Measurements from ENCODE around the gene FOXJ3. TPM values are rescaled to one million over a fixed set of nuclear protein-coding genes. Genes with fewer than 3 reads are reported as not detected.

FOXJ3 gene
- total and polyA plus RNA-seq, 2 of the 8 experiments (the other 6 are each of a cell fraction or from before 2014, with no cell fraction given): 48.6 to 51.9 TPM

DNA sequence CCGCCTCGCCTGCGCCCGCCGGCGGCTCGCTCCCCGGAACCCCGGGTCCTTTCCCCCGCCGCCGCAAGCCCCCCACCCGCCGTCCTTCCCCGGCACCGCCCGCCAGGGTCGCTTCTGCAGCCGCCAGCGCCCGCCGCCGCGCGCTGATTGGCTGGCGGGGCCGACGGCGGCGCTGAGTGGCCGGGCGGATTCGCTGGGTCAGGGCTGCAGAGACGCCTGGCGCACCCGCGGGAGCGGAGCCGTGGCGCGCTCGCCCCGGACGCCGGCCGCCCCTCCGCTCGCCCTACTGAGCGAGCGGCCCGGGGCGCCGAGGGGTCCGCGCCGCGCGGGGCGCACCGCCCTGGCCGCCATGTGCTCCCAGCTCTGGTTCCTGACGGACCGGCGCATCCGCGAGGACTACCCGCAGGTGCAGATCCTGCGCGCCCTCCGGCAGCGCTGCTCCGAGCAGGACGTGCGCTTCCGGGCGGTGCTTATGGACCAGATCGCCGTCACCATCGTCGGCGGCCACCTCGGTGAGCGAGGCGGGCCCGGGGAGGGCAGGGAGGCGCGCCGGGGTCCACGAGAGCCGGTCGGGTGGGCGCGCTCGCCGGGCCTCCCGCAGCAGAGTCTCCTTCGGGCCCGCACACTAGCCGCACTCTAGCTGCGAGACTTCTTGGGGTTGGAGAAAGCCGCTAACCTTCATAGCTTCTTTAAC, 45.7 kb upstream of the FOXJ3 start, which contains the start of gene RIMKLA (continued):
- no peak for TF ChIP-seq CTBP2 (IDR thresholded peaks at IDR 0.05; ENCODE audit: borderline replicate concordance, insufficient read depth, insufficient read length, low read length)
- TF ChIP-seq SUZ12 (IDR thresholded peaks at IDR 0.05; ENCODE audit: low read length): peak; percentile 33; the same call in 1 of the 2 replicates
- no peak for TF ChIP-seq SIX5 (IDR thresholded peaks at IDR 0.05; ENCODE audit: low read depth, low read length)
- TF ChIP-seq EZH2 (IDR thresholded peaks at IDR 0.05; ENCODE audit: low read depth, low read length, severe bottlenecking): no peak
- TF ChIP-seq, protein P1, sequence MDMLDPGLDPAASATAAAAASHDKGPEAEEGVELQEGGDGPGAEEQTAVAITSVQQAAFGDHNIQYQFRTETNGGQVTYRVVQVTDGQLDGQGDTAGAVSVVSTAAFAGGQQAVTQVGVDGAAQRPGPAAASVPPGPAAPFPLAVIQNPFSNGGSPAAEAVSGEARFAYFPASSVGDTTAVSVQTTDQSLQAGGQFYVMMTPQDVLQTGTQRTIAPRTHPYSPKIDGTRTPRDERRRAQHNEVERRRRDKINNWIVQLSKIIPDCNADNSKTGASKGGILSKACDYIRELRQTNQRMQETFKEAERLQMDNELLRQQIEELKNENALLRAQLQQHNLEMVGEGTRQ (IDR thresholded peaks at IDR 0.05; ENCODE audit: low read length): no peak
- no peak for TF ChIP-seq BACH1 (IDR thresholded peaks at IDR 0.05; ENCODE audit: low read length)
- TF ChIP-seq CHD2 (IDR thresholded peaks at IDR 0.05; ENCODE audit: low read length): no peak
- TF ChIP-seq GABPA (IDR thresholded peaks at IDR 0.05; ENCODE audit: borderline replicate concordance, insufficient read depth, low read length): no peak
- TF ChIP-seq, protein P2, sequence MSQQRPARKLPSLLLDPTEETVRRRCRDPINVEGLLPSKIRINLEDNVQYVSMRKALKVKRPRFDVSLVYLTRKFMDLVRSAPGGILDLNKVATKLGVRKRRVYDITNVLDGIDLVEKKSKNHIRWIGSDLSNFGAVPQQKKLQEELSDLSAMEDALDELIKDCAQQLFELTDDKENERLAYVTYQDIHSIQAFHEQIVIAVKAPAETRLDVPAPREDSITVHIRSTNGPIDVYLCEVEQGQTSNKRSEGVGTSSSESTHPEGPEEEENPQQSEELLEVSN (IDR thresholded peaks at IDR 0.05): peak; percentile 63; the same call in 1 of the 2 replicates
- TF ChIP-seq SIN3A (conservative IDR thresholded peaks at IDR 0.05 in 1 of 2, IDR thresholded peaks at IDR 0.05 in 1 of 2; ENCODE audit: low read depth in 1 of 2, low read length in 2 of 2): no peak
- no peak for TF ChIP-seq POLR2AphosphoS5 (IDR thresholded peaks at IDR 0.05; ENCODE audit: low read depth, low read length)
- TF ChIP-seq, protein P3, sequence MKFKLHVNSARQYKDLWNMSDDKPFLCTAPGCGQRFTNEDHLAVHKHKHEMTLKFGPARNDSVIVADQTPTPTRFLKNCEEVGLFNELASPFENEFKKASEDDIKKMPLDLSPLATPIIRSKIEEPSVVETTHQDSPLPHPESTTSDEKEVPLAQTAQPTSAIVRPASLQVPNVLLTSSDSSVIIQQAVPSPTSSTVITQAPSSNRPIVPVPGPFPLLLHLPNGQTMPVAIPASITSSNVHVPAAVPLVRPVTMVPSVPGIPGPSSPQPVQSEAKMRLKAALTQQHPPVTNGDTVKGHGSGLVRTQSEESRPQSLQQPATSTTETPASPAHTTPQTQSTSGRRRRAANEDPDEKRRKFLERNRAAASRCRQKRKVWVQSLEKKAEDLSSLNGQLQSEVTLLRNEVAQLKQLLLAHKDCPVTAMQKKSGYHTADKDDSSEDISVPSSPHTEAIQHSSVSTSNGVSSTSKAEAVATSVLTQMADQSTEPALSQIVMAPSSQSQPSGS (IDR thresholded peaks at IDR 0.05; ENCODE audit: low read length): no peak
- no peak for TF ChIP-seq KDM5A (IDR thresholded peaks at IDR 0.05; ENCODE audit: low read length)
- no peak for TF ChIP-seq POLR2A (IDR thresholded peaks at IDR 0.05; ENCODE audit: control extremely low read depth in 1 of 2, low read depth in 2 of 2, low read length in 2 of 2)
- TF ChIP-seq, protein P4, sequence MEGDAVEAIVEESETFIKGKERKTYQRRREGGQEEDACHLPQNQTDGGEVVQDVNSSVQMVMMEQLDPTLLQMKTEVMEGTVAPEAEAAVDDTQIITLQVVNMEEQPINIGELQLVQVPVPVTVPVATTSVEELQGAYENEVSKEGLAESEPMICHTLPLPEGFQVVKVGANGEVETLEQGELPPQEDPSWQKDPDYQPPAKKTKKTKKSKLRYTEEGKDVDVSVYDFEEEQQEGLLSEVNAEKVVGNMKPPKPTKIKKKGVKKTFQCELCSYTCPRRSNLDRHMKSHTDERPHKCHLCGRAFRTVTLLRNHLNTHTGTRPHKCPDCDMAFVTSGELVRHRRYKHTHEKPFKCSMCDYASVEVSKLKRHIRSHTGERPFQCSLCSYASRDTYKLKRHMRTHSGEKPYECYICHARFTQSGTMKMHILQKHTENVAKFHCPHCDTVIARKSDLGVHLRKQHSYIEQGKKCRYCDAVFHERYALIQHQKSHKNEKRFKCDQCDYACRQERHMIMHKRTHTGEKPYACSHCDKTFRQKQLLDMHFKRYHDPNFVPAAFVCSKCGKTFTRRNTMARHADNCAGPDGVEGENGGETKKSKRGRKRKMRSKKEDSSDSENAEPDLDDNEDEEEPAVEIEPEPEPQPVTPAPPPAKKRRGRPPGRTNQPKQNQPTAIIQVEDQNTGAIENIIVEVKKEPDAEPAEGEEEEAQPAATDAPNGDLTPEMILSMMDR (IDR thresholded peaks at IDR 0.05; ENCODE audit: control extremely low read depth in 1 of 3, insufficient read depth in 1 of 3, low read depth in 1 of 3, low read length in 3 of 3): no peak
- TF ChIP-seq CHD1 (IDR thresholded peaks at IDR 0.05; ENCODE audit: low read depth, low read length): no peak
- TF ChIP-seq GTF2F1 (IDR thresholded peaks at IDR 0.05; ENCODE audit: borderline replicate concordance, low read depth, low read length): no peak
- TF ChIP-seq TCF12 (IDR thresholded peaks at IDR 0.05; ENCODE audit: low read depth, low read length): no peak

Measured in H1 (cell line).